Endothelial cell of umbilical vein (primary cell): ENCODE results near the gene WFIKKN2. TPM values are rescaled to one million over a fixed set of nuclear protein-coding genes. Genes with fewer than 3 reads are reported as not detected.

Experiments
- BruUV-seq: library from RNA; stranded (reverse); fragments of 400-500 nt; replicated peaks from 2 replicates; lab custom pipeline; 2021; lab: Mats Ljungman, UMichigan
- CTCF ChIA-PET: fragments of 300-600, 350-600 bp; sonication (Branson Sonifier 250); formaldehyde crosslinking; loops from one replicate; lab custom pipeline; 2021; ENCODE audit warnings: antibody characterized with exemption, inconsistent platforms; lab: Charles Lee
- POLR2A ChIA-PET: fragments of 300-600, 350-600 bp; sonication (Branson Sonifier 250); formaldehyde crosslinking; loops from one replicate; lab custom pipeline; 2021; ENCODE audit warnings: antibody characterized with exemption, inconsistent platforms; lab: Charles Lee
- DNase-seq: peaks from one replicate; pipeline ENCODE4 v3.0.0-alpha.2; 2011; ENCODE audit warnings: low read depth, low spot score
- FAIRE-seq: peaks from 2 replicates; lab custom pipeline; 2011; peaks lifted over from hg19 to GRCh38; lab: Jason Lieb, UNC
- H2AFZ ChIP-seq: 2 replicates; pipeline ENCODE4 v1.6.0; 2012; ENCODE audit warnings: low read depth, low read length, control low read depth, inconsistent platforms
- H3K27ac ChIP-seq: 2 replicates; pipeline ENCODE4 v1.5.1; 2011; ENCODE audit warnings: low read depth, mild to moderate bottlenecking, control low read depth, low read length, moderate library complexity; ENCODE audit not compliant: insufficient read depth
- H3K27me3 ChIP-seq, 2 experiments: 2 replicates each; pipeline versions ENCODE4 v1.6.0 to v1.6.1; 2011; ENCODE audit warnings: low read length in 2 of 2, mixed read lengths in 1 of 2; ENCODE audit not compliant: control insufficient read depth in 2 of 2, insufficient read depth in 2 of 2
- H3K36me3 ChIP-seq, 2 experiments: 2 replicates in 1 of 2; 3 replicates in 1 of 2; pipeline ENCODE4 v1.5.1; 2011; ENCODE audit warnings: low read length in 2 of 2, mild to moderate bottlenecking in 1 of 2, moderate library complexity in 1 of 2; ENCODE audit not compliant: control insufficient read depth in 2 of 2, insufficient read depth in 2 of 2; ENCODE audit errors: extremely low read depth in 1 of 2
- H3K4me1 ChIP-seq: 3 replicates; pipeline ENCODE4 v1.5.1; 2011; ENCODE audit warnings: mild to moderate bottlenecking, low read length; ENCODE audit not compliant: control insufficient read depth, insufficient read depth; ENCODE audit errors: extremely low read depth
- H3K4me2 ChIP-seq: 2 replicates; pipeline ENCODE4 v1.6.1; 2011; ENCODE audit warnings: low read length, control low read depth, mixed read lengths; ENCODE audit not compliant: insufficient read depth
- H3K4me3 ChIP-seq, 3 experiments: fragments of 200-600 bp in 1 of 3; sonication (generic), shearing (Covaris generic) in 1 of 3; replicated peaks in 1 of 3; 2 replicates each; pipeline ENCODE4 v1.5.1; 2011 to 2016; ENCODE audit warnings: control low read depth in 3 of 3, low read length in 3 of 3, mild to moderate bottlenecking in 2 of 3, inconsistent platforms in 1 of 3, low read depth in 1 of 3, moderate library complexity in 1 of 3; ENCODE audit not compliant: insufficient read depth in 1 of 3
- H3K79me2 ChIP-seq: 2 replicates; pipeline ENCODE4 v1.6.0; 2012; ENCODE audit warnings: low read length, inconsistent platforms; ENCODE audit not compliant: control insufficient read depth, insufficient read depth
- H3K9ac ChIP-seq: replicated peaks from 2 replicates; pipeline ENCODE3; 2011; ENCODE audit warnings: low read length, control low read depth; ENCODE audit not compliant: insufficient read depth; ENCODE audit errors: extremely low read depth
- H3K9me1 ChIP-seq: replicated peaks from 3 replicates; pipeline ENCODE4 v1.6.0; 2011; ENCODE audit warnings: mild to moderate bottlenecking, low read length; ENCODE audit not compliant: control insufficient read depth, insufficient read depth; ENCODE audit errors: extremely low read depth
- H3K9me3 ChIP-seq: replicated peaks from 2 replicates; pipeline ENCODE4 v1.5.1; 2012; ENCODE audit warnings: low read length, inconsistent platforms; ENCODE audit not compliant: control insufficient read depth, insufficient read depth
- H4K20me1 ChIP-seq: replicated peaks from 2 replicates; pipeline ENCODE3; 2011; ENCODE audit warnings: mild to moderate bottlenecking, low read length; ENCODE audit not compliant: control insufficient read depth, insufficient read depth; ENCODE audit errors: extremely low read depth
- POLR2AphosphoS5 ChIP-seq: IDR thresholded peaks from 2 replicates; pipeline ENCODE4 v1.6.1; 2012; ENCODE audit warnings: low read depth, mild to moderate bottlenecking, control low read depth, low read length, moderate library complexity; ENCODE audit not compliant: insufficient read depth
- dilution Hi-C: fragments of 300-500 bp; cut with MboI; formaldehyde crosslinking; loops from one replicate; pipeline ENCODE4 v1.15.0; 2019; ENCODE audit warnings: low sequenced_read_pairs; ENCODE audit not compliant: extremely low pct_ligation_motif_present
- intact Hi-C: fragments of 100-400 bp; cut with micrococcal nuclease; formaldehyde crosslinking; loops from one replicate; pipeline ENCODE4 v1.10.0; 2022
- polyA plus RNA-seq, 4 experiments: library from polyadenylated mRNA; depleted of rRNA in 3 of 4; stranded (reverse) in 3 of 4; unstranded in 1 of 4; fragments of >200 nt; gene quantifications; 2 replicates each; pipeline versions ENCODE4 v1.2.1 to v1.2.3, GENCODE V29; 2011 to 2012; ENCODE audit warnings: missing spikeins in 1 of 4
- total RNA-seq: library from RNA; stranded (reverse); gene quantifications from 2 replicates; pipeline ENCODE4 v1.2.3, GENCODE V29; 2021
- TF ChIP-seq, protein P1 (sequence below), 2 donors: IDR thresholded peaks; 1 replicate in 1 of 2; 2 replicates in 1 of 2; pipeline ENCODE4 v1.5.1; 2011; ENCODE audit warnings: low read length in 2 of 2, mild to moderate bottlenecking in 2 of 2, moderate library complexity in 2 of 2, control low read depth in 1 of 2, inconsistent platforms in 1 of 2, low read depth in 1 of 2; ENCODE audit not compliant: insufficient read depth in 1 of 2; ENCODE audit errors: extremely low read depth in 1 of 2

WFIKKN2 gene
- total and polyA plus RNA-seq, 2 donors (not counting 3 experiments of a cell fraction or from before 2014, with no cell fraction given): 0.03 TPM; not detected in 1

DNA sequence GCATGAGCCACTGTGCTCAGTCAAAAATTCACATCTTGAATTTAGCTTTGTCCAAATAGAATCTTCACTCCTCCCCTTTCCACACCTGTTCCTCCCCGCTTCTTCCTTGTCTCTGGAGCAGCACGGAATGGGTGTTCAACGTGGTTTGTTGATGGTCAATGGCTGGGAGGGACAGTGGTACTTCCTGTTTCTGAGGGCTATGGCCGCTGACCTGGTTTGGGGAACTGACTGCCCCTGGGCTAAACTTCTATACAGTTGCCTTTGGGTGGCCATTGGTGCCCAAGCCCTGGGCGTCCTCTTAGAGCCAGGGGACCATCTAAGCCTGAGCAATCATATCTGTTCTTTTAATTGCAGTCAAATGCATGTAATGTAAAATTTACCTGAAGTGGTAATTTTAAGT, 19.1 kb upstream of the WFIKKN2 start:
- no peak for DNase-seq
- CTCF ChIA-PET: interaction anchor here (0.7 to 4.3 kb wide), 9 partner anchors 8 to 141 kb away, joined by 3 to 19 read pairs (median 5); no protein-coding TSS in a partner anchor
- intact Hi-C loops: no loop called here
- Histone ChIP-seq H3K79me2 (no peaks in the 10 kb centered on the region), H3K27me3 (peaks cover 0 to 7% of the 10 kb centered on the region in 2 experiments), H3K4me1 (no peaks in the 10 kb centered on the region), H3K9ac (no peak overlapping the region), H4K20me1 (no peaks in the 10 kb centered on the region), H2AFZ (no peak overlapping the region), H3K27ac (no peak overlapping the region), H3K9me3 (no peaks in the 10 kb centered on the region), H3K4me3 (no peak overlapping the region), H3K4me2 (no peak overlapping the region), H3K9me1 (no peaks in the 10 kb centered on the region), H3K36me3 (no peaks in the 10 kb centered on the region)
- BruUV-seq: no TSS peak
- FAIRE-seq: no peak
- dilution Hi-C loops: no loop called here
- TF ChIP-seq, protein P1, sequence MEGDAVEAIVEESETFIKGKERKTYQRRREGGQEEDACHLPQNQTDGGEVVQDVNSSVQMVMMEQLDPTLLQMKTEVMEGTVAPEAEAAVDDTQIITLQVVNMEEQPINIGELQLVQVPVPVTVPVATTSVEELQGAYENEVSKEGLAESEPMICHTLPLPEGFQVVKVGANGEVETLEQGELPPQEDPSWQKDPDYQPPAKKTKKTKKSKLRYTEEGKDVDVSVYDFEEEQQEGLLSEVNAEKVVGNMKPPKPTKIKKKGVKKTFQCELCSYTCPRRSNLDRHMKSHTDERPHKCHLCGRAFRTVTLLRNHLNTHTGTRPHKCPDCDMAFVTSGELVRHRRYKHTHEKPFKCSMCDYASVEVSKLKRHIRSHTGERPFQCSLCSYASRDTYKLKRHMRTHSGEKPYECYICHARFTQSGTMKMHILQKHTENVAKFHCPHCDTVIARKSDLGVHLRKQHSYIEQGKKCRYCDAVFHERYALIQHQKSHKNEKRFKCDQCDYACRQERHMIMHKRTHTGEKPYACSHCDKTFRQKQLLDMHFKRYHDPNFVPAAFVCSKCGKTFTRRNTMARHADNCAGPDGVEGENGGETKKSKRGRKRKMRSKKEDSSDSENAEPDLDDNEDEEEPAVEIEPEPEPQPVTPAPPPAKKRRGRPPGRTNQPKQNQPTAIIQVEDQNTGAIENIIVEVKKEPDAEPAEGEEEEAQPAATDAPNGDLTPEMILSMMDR (IDR thresholded peaks at IDR 0.05; ENCODE audit: extremely low read depth in 1 of 2, insufficient read depth in 1 of 2, low read depth in 1 of 2, low read length in 2 of 2): no peak
- POLR2A ChIA-PET: no interaction called here

DNA sequence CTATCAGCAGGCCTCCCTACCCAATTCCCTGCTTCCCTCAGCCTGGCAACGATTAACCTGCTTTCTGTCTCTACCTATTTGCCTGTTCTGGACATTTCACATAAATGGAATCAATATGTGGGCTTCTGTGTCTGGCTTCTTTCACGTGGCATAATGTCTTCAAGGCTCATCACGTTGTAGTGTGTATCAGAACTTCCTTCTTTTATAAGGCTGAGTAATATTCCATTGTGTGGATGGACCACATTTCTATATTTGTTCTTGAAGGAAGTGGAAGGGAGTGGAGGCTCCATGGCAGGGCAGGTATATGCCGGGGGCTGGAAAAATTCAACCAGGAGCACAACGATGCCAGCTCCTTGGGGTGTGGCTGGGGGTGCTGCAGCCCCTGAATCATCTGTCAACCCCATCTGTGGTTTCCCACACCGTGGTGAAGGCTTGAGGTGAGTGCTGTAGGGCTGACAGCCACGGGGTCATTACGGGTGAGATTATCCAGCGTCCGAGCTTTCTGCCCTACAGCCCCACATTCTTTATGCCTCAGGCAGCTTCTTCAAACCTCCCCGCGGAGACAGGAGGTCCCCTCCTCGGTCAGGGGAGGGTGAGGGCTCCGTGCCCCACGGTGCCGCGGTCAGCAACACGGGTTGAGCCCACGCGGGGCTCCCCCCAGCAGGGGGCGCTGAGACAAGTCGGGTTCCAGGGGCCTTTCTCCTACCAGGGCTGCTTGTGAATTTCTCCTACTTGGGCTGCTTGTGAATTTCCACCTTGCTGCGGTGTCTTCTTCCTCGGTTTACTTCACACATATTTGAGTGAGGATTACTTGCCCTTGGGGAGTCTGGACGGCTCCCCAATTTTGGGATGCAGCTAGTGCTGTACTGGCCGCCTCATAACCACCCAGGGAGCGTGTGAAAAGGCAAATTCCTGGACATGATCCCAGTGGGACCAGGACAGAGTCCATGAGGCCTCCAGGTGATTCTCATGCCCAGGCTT, 18.3 kb upstream of the WFIKKN2 start:
- no peaks in the 10 kb centered on the region for H3K79me2 ChIP-seq
- FAIRE-seq (no peak), DNase-seq (no peak)
- H3K36me3 ChIP-seq: no peaks in the 10 kb centered on the region
- H3K9ac ChIP-seq: no peak overlapping the region
- no peak overlapping the region for H3K27ac ChIP-seq
- no peaks in the 10 kb centered on the region for H3K9me1 ChIP-seq
- H3K9me3 ChIP-seq: no peaks in the 10 kb centered on the region
- CTCF ChIA-PET: interaction anchor here (0.7 to 4.3 kb wide), 14 partner anchors 10 to 140 kb away, joined by 3 to 19 read pairs (median 5); no protein-coding TSS in a partner anchor
- H3K4me1 ChIP-seq: no peaks in the 10 kb centered on the region
- no TSS peak for BruUV-seq
- dilution Hi-C loops: no loop called here
- POLR2A ChIA-PET: no interaction called here
- intact Hi-C loops: loop anchor here (1.0 kb wide), 2 partner anchors 25 to 133 kb away; no protein-coding TSS in a partner anchor
- no peak overlapping the region for H2AFZ ChIP-seq
- H3K4me2 ChIP-seq: no peak overlapping the region
- no peak overlapping the region for H3K4me3 ChIP-seq
- H3K27me3 ChIP-seq: peaks cover 0 to 5% of the 10 kb centered on the region in 2 experiments
- H4K20me1 ChIP-seq: no peaks in the 10 kb centered on the region
- TF ChIP-seq, protein P1 (IDR thresholded peaks at IDR 0.05; ENCODE audit: extremely low read depth in 1 of 2, insufficient read depth in 1 of 2, low read depth in 1 of 2, low read length in 2 of 2): peak; percentile 84 to 93
- no peak for TF ChIP-seq POLR2AphosphoS5
